Thyroid gland (tissue), 4 donors: Measurements from ENCODE around the gene OR6N2.

Experiments used
- POLR2A ChIP-seq, 2 donors: fragments of 450-650 bp; IDR thresholded peaks; one replicate each; pipeline ENCODE4 v1.6.1; 2017; ENCODE audit warnings: antibody characterized with exemption in 2 of 2, mild to moderate bottlenecking in 2 of 2, moderate library complexity in 1 of 2
- TF ChIP-seq, protein P1 (sequence below), 6 experiments: fragments of 200-600 bp in 3 of 6; fragments of 450-650 bp in 3 of 6; sonication (generic) in 3 of 6; IDR thresholded peaks; one replicate each; pipeline ENCODE4 v1.5.1; 2016 to 2019; ENCODE audit warnings: antibody characterized with exemption in 6 of 6, mild to moderate bottlenecking in 2 of 6, inconsistent platforms in 1 of 6, moderate library complexity in 1 of 6

DNA sequence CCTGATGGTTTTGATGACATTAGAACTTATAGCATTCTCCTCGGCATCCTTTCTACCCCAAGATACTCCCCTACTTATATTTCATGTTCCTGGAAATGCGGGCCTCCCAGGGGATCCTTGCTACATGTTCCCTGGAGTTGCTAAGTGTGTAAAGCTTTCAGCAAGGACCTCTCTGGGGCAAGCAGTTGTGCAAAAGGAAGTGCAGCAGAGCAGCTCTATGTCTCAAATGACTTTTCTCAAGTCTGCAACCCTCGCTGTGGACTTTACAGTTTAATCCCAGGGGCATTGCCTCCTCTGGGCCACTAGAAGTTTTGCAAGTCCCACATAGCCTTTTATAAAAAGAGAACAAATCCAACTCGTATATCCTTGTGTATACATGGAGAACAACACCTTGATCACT, 29.3 kb upstream of the OR6N2 start:
- TF ChIP-seq, protein P1, sequence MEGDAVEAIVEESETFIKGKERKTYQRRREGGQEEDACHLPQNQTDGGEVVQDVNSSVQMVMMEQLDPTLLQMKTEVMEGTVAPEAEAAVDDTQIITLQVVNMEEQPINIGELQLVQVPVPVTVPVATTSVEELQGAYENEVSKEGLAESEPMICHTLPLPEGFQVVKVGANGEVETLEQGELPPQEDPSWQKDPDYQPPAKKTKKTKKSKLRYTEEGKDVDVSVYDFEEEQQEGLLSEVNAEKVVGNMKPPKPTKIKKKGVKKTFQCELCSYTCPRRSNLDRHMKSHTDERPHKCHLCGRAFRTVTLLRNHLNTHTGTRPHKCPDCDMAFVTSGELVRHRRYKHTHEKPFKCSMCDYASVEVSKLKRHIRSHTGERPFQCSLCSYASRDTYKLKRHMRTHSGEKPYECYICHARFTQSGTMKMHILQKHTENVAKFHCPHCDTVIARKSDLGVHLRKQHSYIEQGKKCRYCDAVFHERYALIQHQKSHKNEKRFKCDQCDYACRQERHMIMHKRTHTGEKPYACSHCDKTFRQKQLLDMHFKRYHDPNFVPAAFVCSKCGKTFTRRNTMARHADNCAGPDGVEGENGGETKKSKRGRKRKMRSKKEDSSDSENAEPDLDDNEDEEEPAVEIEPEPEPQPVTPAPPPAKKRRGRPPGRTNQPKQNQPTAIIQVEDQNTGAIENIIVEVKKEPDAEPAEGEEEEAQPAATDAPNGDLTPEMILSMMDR (IDR thresholded peaks at IDR 0.05): no peak
- TF ChIP-seq POLR2A (IDR thresholded peaks at IDR 0.05): no peak
